HepG2 (cell line): ENCODE data around the gene DAB2IP. TPM values are rescaled to one million over a fixed set of nuclear protein-coding genes. Genes with fewer than 3 reads are reported as not detected.

Source experiments
- ATAC-seq: fragments of 200-7000 bp; cut with Tn5 transposase; 3 replicates; pipeline ENCODE4 v1.9.1; 2020; ENCODE audit warnings: mild to moderate bottlenecking, moderate library complexity
- BruUV-seq: library from RNA; stranded (reverse); fragments of 400-500 nt; replicated peaks from 2 replicates; lab custom pipeline; 2021; lab: Mats Ljungman, UMichigan
- CTCF ChIA-PET: fragments of 300-600 bp; formaldehyde crosslinking; extraction: SDS; loops from one replicate; lab custom pipeline; 2021; ENCODE audit warnings: low total read pairs, inconsistent platforms, low intra/inter-chr PET ratio; lab: Yijun Ruan, JAX
- POLR2A ChIA-PET: fragments of 350-600 bp; sonication (Branson Sonifier 250); formaldehyde crosslinking; loops from one replicate; lab custom pipeline; 2020; ENCODE audit warnings: antibody characterized with exemption, inconsistent platforms; lab: Yijun Ruan, JAX
- DNase-seq: peaks from one replicate; pipeline ENCODE4 v3.0.0-alpha.2; 2015; ENCODE audit warnings: low spot score
- FAIRE-seq: peaks from 3 replicates; lab custom pipeline; 2011; peaks lifted over from hg19 to GRCh38; lab: Jason Lieb, UNC
- H2AFZ ChIP-seq: one replicate; pipeline ENCODE4 v1.6.1; 2011; ENCODE audit warnings: low read length, inconsistent platforms
- H3K27ac ChIP-seq: fragments of 300-600 bp; 3 replicates; pipeline ENCODE4 v1.8.0; 2011; ENCODE audit warnings: mixed run types, mild to moderate bottlenecking, mixed read lengths, low read length, inconsistent platforms; ENCODE audit not compliant: insufficient read depth; ENCODE audit errors: extremely low read length
- H3K27me3 ChIP-seq, 2 experiments: fragments of 200-600 bp in 1 of 2; 2 replicates in 1 of 2; 3 replicates in 1 of 2; pipeline versions ENCODE4 v1.6.0 to v1.8.0; 2011; ENCODE audit warnings: low read length in 2 of 2, mild to moderate bottlenecking in 2 of 2, moderate library complexity in 2 of 2, inconsistent platforms in 1 of 2; ENCODE audit not compliant: insufficient read depth in 2 of 2, control insufficient read depth in 1 of 2
- H3K36me3 ChIP-seq, 2 experiments: fragments of 200-600 bp in 1 of 2; replicated peaks in 1 of 2; 2 replicates in 1 of 2; 3 replicates in 1 of 2; pipeline versions ENCODE4 v1.5.1 to v1.8.0; 2011; ENCODE audit warnings: low read length in 2 of 2, inconsistent platforms in 1 of 2; ENCODE audit not compliant: insufficient read depth in 2 of 2, control insufficient read depth in 1 of 2
- H3K4me1 ChIP-seq: 2 replicates; pipeline ENCODE4 v1.5.1; 2012; ENCODE audit warnings: low read length, inconsistent platforms; ENCODE audit not compliant: insufficient read depth
- H3K4me2 ChIP-seq: 2 replicates; pipeline ENCODE4 v1.6.0; 2011; ENCODE audit warnings: low read depth, low read length, inconsistent platforms
- H3K4me3 ChIP-seq, 3 experiments: fragments of 200-600 bp in 1 of 3; sonication (generic), shearing (Covaris generic) in 1 of 3; replicated peaks in 1 of 3; 2 replicates each; pipeline ENCODE4 v1.5.1; 2011 to 2016; ENCODE audit warnings: low read length in 3 of 3, inconsistent platforms in 2 of 3, low read depth in 2 of 3, mild to moderate bottlenecking in 2 of 3, control low read depth in 1 of 3, mixed read lengths in 1 of 3; ENCODE audit not compliant: insufficient read depth in 1 of 3
- H3K79me2 ChIP-seq: one replicate; pipeline ENCODE4 v1.6.1; 2011; ENCODE audit warnings: low read length, inconsistent platforms; ENCODE audit not compliant: insufficient read depth
- H3K9ac ChIP-seq: 2 replicates; pipeline ENCODE4 v1.6.0; 2011; ENCODE audit warnings: mild to moderate bottlenecking, low read depth, low read length, inconsistent platforms; ENCODE audit not compliant: insufficient read depth
- H3K9me3 ChIP-seq: 2 replicates; pipeline ENCODE4 v1.5.1; 2012; ENCODE audit warnings: mild to moderate bottlenecking, low read length
- H4K20me1 ChIP-seq: 2 replicates; pipeline ENCODE4 v1.6.0; 2011; ENCODE audit warnings: inconsistent platforms, mild to moderate bottlenecking, low read length, moderate library complexity; ENCODE audit not compliant: insufficient read depth
- ATRX ChIP-seq: sonication (generic); formaldehyde crosslinking; IDR thresholded peaks from 2 replicates; pipeline ENCODE4 v1.4.0; 2020; ENCODE audit warnings: missing genetic modification reagents, borderline replicate concordance
- CREB3 ChIP-seq: sonication (generic); formaldehyde crosslinking; IDR thresholded peaks from 2 replicates; pipeline ENCODE4 v1.5.0; 2020; ENCODE audit warnings: missing genetic modification reagents
- GABPB1 ChIP-seq: IDR thresholded peaks from 2 replicates; pipeline ENCODE4 v1.6.1; 2016; ENCODE audit warnings: mild to moderate bottlenecking, missing genetic modification reagents, moderate library complexity, missing compliant biosample characterization
- HNRNPK ChIP-seq: fragments of 200-400 bp; formaldehyde crosslinking; IDR thresholded peaks from 2 replicates; pipeline ENCODE4 v1.6.1; 2018; ENCODE audit warnings: low read length, low read depth, moderate library complexity, mild to moderate bottlenecking; ENCODE audit not compliant: poor library complexity, severe bottlenecking
- HNRNPLL ChIP-seq: fragments of 200-400 bp; formaldehyde crosslinking; IDR thresholded peaks from 2 replicates; pipeline ENCODE4 v1.6.1; 2017; ENCODE audit warnings: mild to moderate bottlenecking, low read depth, low read length; ENCODE audit not compliant: poor library complexity, severe bottlenecking
- IRF2 ChIP-seq: IDR thresholded peaks from 2 replicates; pipeline ENCODE4 v1.6.1; 2018; ENCODE audit warnings: missing genetic modification reagents, missing compliant biosample characterization
- MNT ChIP-seq: fragments of 450-650 bp; IDR thresholded peaks from 2 replicates; pipeline ENCODE4 v1.6.1; 2016
- PLSCR1 ChIP-seq: sonication (generic); formaldehyde crosslinking; IDR thresholded peaks from 2 replicates; pipeline ENCODE4 v1.5.0; 2020; ENCODE audit warnings: missing genetic modification reagents, mild to moderate bottlenecking, borderline replicate concordance
- SP1 ChIP-seq, 2 experiments: fragments of 450-650 bp in 1 of 2; sonication (generic) in 1 of 2; formaldehyde crosslinking in 1 of 2; IDR thresholded peaks; 2 replicates each; pipeline versions ENCODE4 v1.4.0 to v1.6.1; 2016 to 2020; ENCODE audit warnings: missing genetic modification reagents in 1 of 2
- TERF1 ChIP-seq: sonication (generic); formaldehyde crosslinking; IDR thresholded peaks from 2 replicates; pipeline ENCODE4 v1.8.0; 2022; ENCODE audit warnings: mild to moderate bottlenecking, missing genetic modification reagents, moderate library complexity
- TOE1 ChIP-seq: sonication (generic); formaldehyde crosslinking; IDR thresholded peaks from 2 replicates; pipeline ENCODE4 v1.4.0; 2020; ENCODE audit warnings: mild to moderate bottlenecking, missing genetic modification reagents
- WGBS: methylation state at CpG from one replicate; pipeline ENCODE4 v1.1.6; 2017; ENCODE audit warnings: low lambda C conversion rate; 5-methylcytosine and 5-hydroxymethylcytosine counted together
- in situ Hi-C: cut with HindIII; loops from 2 replicates; pipeline ENCODE4 v1.10.0; 2017; ENCODE audit warnings: low pct_unique_long_range_greater_than_20kb; ENCODE audit not compliant: extremely low pct_ligation_motif_present
- intact Hi-C: fragments of 100-400 bp; cut with micrococcal nuclease; formaldehyde crosslinking; loops from one replicate; pipeline ENCODE4 v1.10.0; 2022; ENCODE audit not compliant: unreplicated experiment
- polyA plus RNA-seq, 8 experiments: library from polyadenylated mRNA; depleted of rRNA in 3 of 8; stranded (reverse) in 7 of 8; unstranded in 1 of 8; fragments of >200 nt; fragmentation: Illumina TruSeq in 4 of 8; extraction: Trizol in 4 of 8; gene quantifications; 2 replicates each; pipeline versions ENCODE4 v1.2.1 to v1.2.3, GENCODE V29; 2011 to 2016; ENCODE audit warnings: low read depth in 4 of 8, missing spikeins in 1 of 8, mixed read lengths in 1 of 8; ENCODE audit not compliant: insufficient read depth in 1 of 8
- total RNA-seq, 5 experiments: library from RNA; depleted of rRNA; stranded (reverse); fragments of >200 nt; fragmentation: Illumina TruSeq; extraction: Trizol; gene quantifications; 2 replicates each; pipeline ENCODE4 v1.2.3, GENCODE V29; 2016; ENCODE audit warnings: low read depth in 1 of 5

Gene DAB2IP
- total and polyA plus RNA-seq, 2 of the 13 experiments (the other 11 are each of a cell fraction or from before 2014, with no cell fraction given) = 25.3 to 37.9 TPM

- POLR2A ChIA-PET = no interaction called here
- H3K4me2 ChIP-seq = no peak overlapping the region
- CTCF ChIA-PET = no interaction called here
- WGBS = 80% methylated on average over 23 of the region's 23 CpGs
- no peak overlapping the region for H3K27ac ChIP-seq
- intact Hi-C loops = no loop called here
- no peak overlapping the region for H3K9ac ChIP-seq
- no peaks in the 10 kb centered on the region for H3K9me3 ChIP-seq
- H3K4me3 ChIP-seq = no peak overlapping the region
- no peak for DNase-seq
- no peak for FAIRE-seq
- peaks cover 3% of the 10 kb centered on the region; the same call in 1 of the 2 replicates for H3K4me1 ChIP-seq
- no TSS peak for BruUV-seq
- H3K36me3 ChIP-seq = no peaks in the 10 kb centered on the region
- peaks cover 1 to 78% of the 10 kb centered on the region in 2 experiments; a peak in 4 of 5 replicates for H3K27me3 ChIP-seq
- no peaks in the 10 kb centered on the region for H3K79me2 ChIP-seq
- H2AFZ ChIP-seq = no peak overlapping the region
- ATAC-seq = no peak
- no peak for TF ChIP-seq CREB3
- peak; percentile 74 for TF ChIP-seq MNT
- TF ChIP-seq HNRNPLL = peak; percentile 26
- no peaks in the 10 kb centered on the region for H4K20me1 ChIP-seq
- in situ Hi-C loops = no loop called here
These were observed 165.0 kb downstream of the DAB2IP start for GRCh38 chr9:121816449-121816817.

- 50% methylated on average over 12 of the region's 12 CpGs for WGBS
- no peaks in the 10 kb centered on the region for H3K79me2 ChIP-seq
- no peaks in the 10 kb centered on the region for H4K20me1 ChIP-seq
- DNase-seq (no peak), ATAC-seq (no peak), FAIRE-seq (no peak)
- intact Hi-C loops = no loop called here
- H2AFZ ChIP-seq = no peak overlapping the region
- ChIA-PET CTCF (no interaction called here), POLR2A (no interaction called here)
- H3K27ac ChIP-seq = no peak overlapping the region
- no peaks in the 10 kb centered on the region for H3K36me3 ChIP-seq
- H3K9ac ChIP-seq = no peak overlapping the region
- H3K4me3 ChIP-seq = no peak overlapping the region
- H3K4me1 ChIP-seq = no peaks in the 10 kb centered on the region
- no peak for TF ChIP-seq ATRX (CRISPR knock-in tag)
- no peak for TF ChIP-seq TOE1 (CRISPR knock-in tag)
- no peak for TF ChIP-seq HNRNPK
- TF ChIP-seq GABPB1 (CRISPR knock-in tag) = no peak
- TF ChIP-seq PLSCR1 = no peak
- TF ChIP-seq SP1 (IDR thresholded peaks at IDR 0.05) = no peak
- TF ChIP-seq SP1 (CRISPR knock-in tag; IDR thresholded peaks at IDR 0.05) = no peak
- no peak for TF ChIP-seq IRF2 (CRISPR knock-in tag)
- TF ChIP-seq TERF1 (CRISPR knock-in tag) = no peak
- TF ChIP-seq, all 625 proteins: peak for 0
- no TSS peak for BruUV-seq
- no peak overlapping the region for H3K4me2 ChIP-seq
- in situ Hi-C loops = no loop called here
- no peaks in the 10 kb centered on the region for H3K9me3 ChIP-seq
- peaks cover 1 to 76% of the 10 kb centered on the region in 2 experiments; a peak in 4 of 5 replicates for H3K27me3 ChIP-seq
These were observed 165.5 kb downstream of the DAB2IP start for GRCh38 chr9:121816845-121817450.
